ENCODE data around the gene EFR3B.

EFR3B gene

GRCh38 chr2:25073914-25074313 lies 32.0 kb downstream of the EFR3B start:
- ATAC-seq = no peak

GRCh38 chr2:25074826-25075225 lies 33.0 kb downstream of the EFR3B start:
- ATAC-seq = no peak

DNA sequence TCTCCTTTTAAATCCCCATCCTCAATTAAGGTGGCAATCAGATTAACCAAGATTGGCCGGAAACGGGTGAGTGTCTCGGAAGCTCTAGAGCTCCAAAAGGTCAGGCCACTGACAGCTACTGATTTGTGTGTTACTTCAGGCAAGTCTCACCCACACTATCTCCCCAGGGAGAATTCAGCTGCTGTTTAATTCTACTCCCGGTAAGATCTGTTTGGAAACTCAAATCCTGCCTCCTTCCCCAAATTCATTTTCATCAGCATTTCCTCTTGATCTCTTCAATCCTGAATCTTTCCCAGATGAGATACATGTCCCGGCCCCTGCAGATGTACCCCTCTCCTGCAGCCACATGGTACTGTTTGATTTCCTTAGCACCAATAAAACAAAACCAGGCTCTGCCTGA lies 34.9 kb downstream of the EFR3B start:
- ATAC-seq = no peak

DNA sequence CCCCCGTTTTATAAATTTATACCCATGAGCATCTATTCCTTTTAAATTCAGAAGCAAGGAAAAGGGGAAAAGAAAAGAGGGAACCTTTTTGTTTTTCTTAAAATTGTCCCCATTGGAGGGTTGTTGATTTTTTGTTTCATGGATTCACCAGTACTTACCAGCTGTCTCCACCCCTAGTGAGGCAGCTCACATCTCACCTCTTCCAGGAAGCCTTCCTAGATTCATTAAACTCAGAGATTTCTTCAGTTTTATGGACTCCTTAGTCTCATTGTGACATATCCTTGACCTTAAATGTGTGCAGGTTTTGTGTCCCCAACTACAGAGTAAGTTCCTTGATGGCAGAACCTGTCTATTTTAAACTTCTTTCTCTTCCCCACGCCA lies 35.9 kb downstream of the EFR3B start:
- no peak for ATAC-seq

DNA sequence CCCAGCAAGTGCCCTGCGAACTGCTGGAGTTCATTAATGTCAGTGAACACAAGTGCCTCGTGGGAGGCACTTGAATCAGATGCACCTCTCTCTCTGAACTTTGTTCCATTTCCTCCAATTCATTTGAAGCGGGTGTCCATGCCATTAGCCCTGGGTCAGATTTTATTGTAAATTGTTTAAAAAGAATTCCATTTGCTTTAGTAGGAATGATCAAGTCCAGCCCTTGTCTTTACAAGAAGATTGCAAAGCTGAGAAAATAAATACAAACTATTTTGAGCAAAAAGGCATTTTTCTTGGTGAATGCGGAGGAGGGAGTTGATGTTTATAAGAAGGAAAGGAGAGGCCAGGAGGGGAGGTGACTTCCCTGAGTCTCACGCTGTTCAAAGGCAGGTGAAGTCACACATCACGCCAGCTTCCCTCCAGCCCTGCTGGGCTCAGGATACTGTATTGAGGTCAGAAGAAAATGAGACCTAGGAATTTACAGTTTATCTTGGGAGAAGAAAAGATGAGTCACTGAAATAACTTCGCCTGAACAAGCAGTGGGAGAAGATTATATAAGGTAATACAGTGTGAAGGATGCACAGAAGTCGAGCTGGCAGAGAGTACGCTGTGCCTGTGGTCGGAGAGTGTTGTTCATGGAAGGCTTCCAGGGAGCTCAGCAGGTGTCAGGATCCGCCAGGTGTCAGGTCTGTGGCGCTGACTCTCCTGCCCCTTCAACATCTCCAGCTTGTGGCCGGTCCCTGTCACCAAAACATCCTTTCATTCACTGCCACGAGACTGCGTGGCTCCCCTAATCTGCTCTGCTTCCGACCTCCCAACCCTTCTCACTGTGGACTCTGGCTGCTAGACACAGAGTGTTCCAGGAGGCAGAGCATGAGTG lies 36.5 kb downstream of the EFR3B start:
- no peak for ATAC-seq

DNA sequence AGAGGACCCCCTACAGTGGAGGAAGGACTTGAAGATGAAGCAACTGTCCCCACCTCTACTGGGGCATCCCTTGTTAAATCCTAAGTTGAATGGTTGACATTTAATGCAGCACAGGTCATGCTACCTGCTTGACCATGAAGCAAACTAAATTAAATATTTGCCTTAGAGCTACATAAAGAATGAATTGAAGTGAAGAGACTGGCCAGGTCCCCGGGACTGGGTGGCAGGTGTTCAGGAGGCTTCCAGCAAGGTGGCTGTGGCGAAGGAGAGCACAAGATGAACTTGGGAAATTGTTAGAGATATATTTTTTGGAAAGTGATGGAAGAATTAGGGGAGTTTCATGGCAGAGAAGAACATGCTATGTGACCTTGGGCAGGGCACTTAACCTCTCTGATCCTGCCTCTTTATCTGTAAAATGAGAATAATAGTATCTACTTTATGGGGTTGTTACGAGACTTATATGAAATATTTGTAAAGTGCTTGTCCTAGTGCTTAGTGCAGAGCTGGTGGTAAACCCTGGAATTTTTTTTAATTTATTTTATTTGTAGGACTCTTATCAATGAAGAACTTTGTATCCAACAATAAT lies 37.3 kb downstream of the EFR3B start:
- no peak for ATAC-seq

DNA sequence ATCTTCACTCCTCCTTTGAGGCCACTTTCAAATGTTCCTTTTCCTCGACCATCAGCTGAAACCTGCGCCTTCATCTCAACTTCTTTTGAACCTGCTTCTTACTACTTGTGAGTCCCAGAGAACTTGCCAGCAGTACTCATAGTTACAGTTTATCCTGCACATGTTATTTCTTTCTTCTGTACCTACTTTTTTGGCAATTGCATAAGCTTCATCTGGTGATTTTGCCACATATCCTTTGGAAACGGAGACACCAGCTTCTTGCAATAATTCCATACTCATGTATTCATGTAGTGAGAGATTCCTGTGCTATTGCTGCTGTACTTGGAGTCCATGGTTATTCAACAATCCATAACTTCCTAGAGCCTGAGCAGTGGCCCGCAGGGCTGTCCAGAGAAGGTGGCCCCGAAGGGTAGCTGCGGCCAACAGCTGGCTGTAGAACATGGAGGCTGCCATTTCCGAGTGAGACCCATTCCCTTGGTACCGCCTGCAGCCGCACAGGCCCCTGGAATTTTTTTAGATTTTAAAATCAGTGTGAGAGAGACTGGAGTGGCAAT lies 39.4 kb downstream of the EFR3B start:
- no peak for ATAC-seq

DNA sequence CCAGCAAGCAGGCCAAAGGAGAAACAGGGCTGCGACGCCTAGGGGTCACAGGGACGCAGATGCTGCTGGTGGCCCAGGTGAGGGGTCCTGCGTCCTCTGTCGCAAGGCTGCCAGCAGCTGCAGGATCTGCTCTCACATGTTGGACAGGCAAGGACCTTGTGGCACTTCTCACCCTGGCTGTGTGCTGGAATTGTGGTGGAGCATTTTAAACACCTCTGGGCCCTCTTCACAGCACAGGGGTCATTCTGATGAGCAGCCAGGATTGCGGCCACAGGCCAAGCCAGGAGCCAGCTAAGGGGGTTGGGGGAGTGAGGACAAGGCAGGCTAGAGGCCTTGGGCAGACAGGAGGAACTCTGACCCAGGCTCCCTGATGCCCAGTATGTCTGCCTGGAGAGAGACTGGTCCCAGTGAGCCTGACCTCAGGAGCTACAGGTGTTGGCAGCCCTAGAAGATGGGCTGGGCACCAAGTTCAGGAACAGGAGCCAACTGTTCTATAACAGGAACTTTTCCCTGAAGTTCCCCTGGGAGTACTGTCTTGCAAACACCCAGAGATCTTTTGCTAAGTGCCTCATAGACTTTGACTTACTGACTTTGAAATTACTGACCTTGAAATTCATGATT lies 40.2 kb downstream of the EFR3B start:
- no peak for ATAC-seq

GRCh38 chr2:25085761-25086560 lies 44.1 kb downstream of the EFR3B start:
- no peak for ATAC-seq

DNA sequence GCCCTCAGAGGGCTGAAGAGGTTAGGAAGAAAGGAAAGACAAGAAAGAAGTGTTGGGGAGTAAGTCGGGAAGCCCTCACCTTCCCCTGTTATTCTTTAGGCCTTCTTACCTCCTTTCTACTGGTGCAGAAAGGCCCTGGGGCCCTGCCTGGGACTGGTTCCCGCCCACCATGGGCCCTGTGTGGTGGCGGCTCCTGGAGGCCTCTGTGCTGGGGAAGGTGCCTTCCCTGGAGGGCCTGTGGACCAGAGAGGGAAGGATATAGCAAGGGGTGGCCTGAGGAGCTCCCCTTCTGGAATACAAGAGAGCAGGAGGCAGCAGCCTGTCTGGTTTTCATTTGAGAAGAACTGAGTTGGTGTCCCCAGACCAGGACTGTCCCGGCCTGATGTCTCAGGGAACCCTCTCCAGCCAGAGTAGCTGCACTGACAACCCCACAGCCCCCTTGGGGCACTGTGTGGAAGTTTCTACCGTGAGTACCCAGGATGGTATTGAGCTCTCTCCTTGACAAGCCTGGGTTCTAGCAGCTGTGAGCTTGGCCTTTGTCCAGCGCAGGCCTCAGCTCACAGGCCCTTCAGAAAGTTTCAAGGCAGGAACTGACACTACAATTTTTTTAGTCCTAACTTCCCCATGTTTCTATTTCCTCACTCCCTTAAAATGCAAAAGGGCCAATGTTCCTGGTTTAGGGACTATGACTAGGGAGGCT lies 47.1 kb downstream of the EFR3B start:
- no peak for ATAC-seq

GRCh38 chr2:25089605-25090315 lies 47.9 kb downstream of the EFR3B start:
- ATAC-seq = no peak

- ATAC-seq = no peak
These were observed 48.9 kb downstream of the EFR3B start for GRCh38 chr2:25090801-25091200.

- ATAC-seq = no peak
These were observed 49.4 kb downstream of the EFR3B start for GRCh38 chr2:25091265-25091664.

DNA sequence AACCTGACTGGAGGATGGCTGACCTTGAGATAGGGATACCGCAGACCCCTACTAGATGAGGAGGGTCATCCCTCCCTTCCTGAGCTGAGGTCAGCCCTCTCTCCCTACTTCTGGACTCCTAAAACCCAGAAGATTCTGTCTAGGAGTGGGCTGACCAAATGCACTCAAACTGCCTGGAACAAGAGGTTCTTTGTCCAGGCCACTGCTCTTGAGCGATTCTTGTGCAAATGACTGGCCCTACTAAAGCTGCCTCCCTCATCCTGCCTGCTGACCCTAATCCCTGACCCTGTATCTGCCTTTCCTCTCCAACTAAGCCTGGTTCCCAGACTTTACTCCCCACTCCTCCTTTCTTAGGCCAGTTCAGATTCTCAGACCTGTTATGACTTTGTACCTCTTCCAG lies 56.2 kb downstream of the EFR3B start:
- no peak for ATAC-seq

DNA sequence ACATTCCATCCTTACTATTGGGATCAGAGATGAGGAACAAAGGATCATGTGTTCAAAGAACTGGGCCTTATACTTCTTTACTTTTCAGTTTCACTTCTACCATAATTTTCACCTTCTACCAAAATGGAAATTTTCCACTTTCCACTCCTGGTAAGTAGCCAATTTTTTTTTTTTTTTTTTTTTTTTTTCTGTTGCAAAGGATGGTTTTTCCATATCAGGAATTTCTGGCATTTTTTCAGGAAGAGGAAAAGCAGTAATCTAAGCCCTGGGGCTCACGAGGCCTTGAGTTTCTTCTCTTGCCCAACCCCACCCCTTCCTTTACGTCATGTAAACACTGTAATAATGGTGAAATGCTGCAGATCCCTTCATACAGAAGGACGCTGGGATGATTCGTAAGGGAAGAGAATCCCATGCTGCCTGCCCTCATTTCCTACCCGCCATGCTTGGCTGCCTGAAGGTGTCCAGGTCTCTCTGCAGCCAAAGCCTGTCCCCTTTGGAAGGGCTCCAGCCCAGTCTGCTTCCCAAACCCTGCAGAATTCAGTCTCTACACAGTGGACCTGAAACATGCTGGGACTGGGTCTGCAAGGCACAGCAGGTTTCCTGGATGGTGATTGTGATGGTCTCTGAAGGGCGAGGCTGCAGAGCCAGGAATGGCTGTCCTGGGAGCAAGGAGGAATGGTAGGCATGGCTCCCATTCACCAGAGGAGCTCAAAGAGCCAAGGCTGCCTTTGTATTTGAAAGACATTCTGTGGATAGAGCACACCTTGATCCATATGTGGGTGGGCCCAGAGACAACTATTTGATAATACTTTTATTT lies 57.0 kb downstream of the EFR3B start:
- ATAC-seq = no peak

- peak; percentile 89 to 90 for ATAC-seq
These were observed 60.5 kb downstream of the EFR3B start for GRCh38 chr2:25102352-25102751.

- ATAC-seq = no peak
These were observed 61.5 kb downstream of the EFR3B start for GRCh38 chr2:25103287-25103871.

- no peak for ATAC-seq
These were observed 62.9 kb downstream of the EFR3B start for GRCh38 chr2:25104736-25105135.

DNA sequence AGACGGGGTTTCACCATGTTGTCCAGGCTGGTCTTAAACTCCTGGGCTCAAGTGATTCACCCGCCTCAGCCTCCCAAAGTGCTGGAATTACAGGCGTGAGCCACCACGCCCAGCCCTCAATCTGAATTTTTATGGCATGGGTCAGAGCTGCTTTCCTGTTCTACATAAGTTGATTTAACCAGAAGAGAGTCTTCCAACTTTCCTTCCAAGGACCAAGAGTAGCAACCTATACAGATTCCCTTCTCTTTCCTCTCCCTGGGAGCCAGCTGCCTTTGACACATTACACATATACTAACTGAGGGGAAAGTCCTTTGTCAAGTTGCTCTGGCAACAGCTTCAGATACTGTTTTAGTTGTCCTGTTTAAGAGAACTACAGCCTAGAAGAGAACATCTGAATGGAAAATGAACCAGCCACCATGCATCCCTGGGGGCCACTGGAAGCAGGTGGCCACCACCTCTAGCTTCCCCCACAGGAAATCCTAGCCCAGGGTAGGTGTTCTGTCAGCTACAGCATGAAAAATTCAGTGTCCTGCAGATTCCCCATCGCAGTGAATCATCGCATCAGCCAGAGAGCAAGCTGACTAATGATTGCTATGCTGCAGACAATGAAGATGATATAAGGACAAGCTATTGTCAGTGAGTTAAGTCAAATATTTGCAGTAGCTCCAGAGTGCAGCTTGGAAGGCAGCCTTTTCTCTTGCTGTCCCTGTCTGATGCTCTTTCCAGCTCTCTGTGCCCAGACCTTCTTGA lies 63.6 kb downstream of the EFR3B start:
- ATAC-seq = no peak

Measured in activated CD4-positive, CD25-positive, alpha-beta regulatory T cell treated with anti-CD3 and anti-CD28 coated beads, Interleukin-2, amount 50 U/mL, for 24 hours (primary cell).